HEK293 (cell line): Measurements from ENCODE around the gene NEK2.

ENCODE experiments used
- MYNN ChIP-seq: fragments of 450-650 bp; formaldehyde crosslinking; IDR thresholded peaks from 2 replicates; pipeline ENCODE4 v1.5.1; 2016; ENCODE audit warnings: missing biosample characterization, missing genetic modification characterization, borderline replicate concordance
- REST ChIP-seq: fragments of 450-650 bp; formaldehyde crosslinking; IDR thresholded peaks from 2 replicates; pipeline ENCODE4 v1.5.1; 2016; ENCODE audit warnings: missing biosample characterization, missing genetic modification characterization
- TRIM28 ChIP-seq: IDR thresholded peaks from 2 replicates; pipeline ENCODE4 v1.6.1; 2011; ENCODE audit warnings: low read length, control low read depth, borderline replicate concordance
- ZBTB7A ChIP-seq: fragments of 450-650 bp; formaldehyde crosslinking; IDR thresholded peaks from 2 replicates; pipeline ENCODE4 v1.5.1; 2016; ENCODE audit warnings: low read depth, missing biosample characterization, missing genetic modification characterization
- ZNF274 ChIP-seq, 2 experiments: fragments of 200-500 bp in 1 of 2; fragments of 450-650 bp in 1 of 2; sonication (Bioruptor generic) in 1 of 2; formaldehyde crosslinking in 1 of 2; IDR thresholded peaks; 2 replicates each; pipeline versions ENCODE4 v1.5.1 to v1.6.1; 2014 to 2016; ENCODE audit warnings: borderline replicate concordance in 1 of 2, inconsistent platforms in 1 of 2, low read length in 1 of 2, missing biosample characterization in 1 of 2, missing genetic modification characterization in 1 of 2
- ZNF350 ChIP-seq: fragments of 450-650 bp; formaldehyde crosslinking; IDR thresholded peaks from 2 replicates; pipeline ENCODE4 v1.5.0; 2017; ENCODE audit warnings: missing biosample characterization, mild to moderate bottlenecking, missing genetic modification characterization
- ZNF544 ChIP-seq: fragments of 450-650 bp; formaldehyde crosslinking; IDR thresholded peaks from 2 replicates; pipeline ENCODE4 v1.5.0; 2017; ENCODE audit warnings: missing biosample characterization, missing genetic modification characterization
- ZNF571 ChIP-seq: fragments of 450-650 bp; formaldehyde crosslinking; IDR thresholded peaks from 2 replicates; pipeline ENCODE4 v1.5.0; 2017; ENCODE audit warnings: missing biosample characterization, missing genetic modification characterization
- ZNF654 ChIP-seq: fragments of 450-650 bp; formaldehyde crosslinking; IDR thresholded peaks from 2 replicates; pipeline ENCODE4 v1.5.1; 2016; ENCODE audit warnings: low read depth, missing biosample characterization, missing genetic modification characterization
- ZNF670 ChIP-seq: fragments of 450-650 bp; formaldehyde crosslinking; IDR thresholded peaks from 2 replicates; pipeline ENCODE4 v1.5.1; 2016; ENCODE audit warnings: missing biosample characterization, missing genetic modification characterization, low read depth
- ZNF747 ChIP-seq: fragments of 450-650 bp; formaldehyde crosslinking; IDR thresholded peaks from 2 replicates; pipeline ENCODE4 v1.5.1; 2016; ENCODE audit warnings: missing biosample characterization, missing genetic modification characterization
- TF ChIP-seq, protein P1 (sequence below): fragments of 450-650 bp; formaldehyde crosslinking; IDR thresholded peaks from 2 replicates; pipeline ENCODE4 v1.5.1; 2016; ENCODE audit warnings: missing biosample characterization, missing genetic modification characterization

DNA sequence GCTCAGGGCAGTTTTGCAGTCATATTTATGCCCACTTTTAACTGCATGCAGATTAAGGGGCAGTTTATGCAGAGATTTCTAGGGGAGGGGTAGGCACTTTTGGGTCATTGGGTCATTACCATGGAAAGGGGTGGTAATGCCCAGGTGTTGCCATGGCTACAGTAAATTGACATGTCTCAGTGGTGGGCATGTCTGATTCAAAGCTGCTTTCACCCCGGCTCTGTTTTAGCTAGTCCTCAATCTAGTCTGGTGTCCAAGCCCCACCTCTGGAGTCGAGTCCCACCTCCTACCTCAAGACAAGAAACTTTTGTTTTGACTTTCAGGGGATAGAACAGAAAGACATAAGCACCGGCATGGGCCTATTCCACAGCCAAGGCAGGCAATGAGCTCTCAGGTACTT is 8.9 kb upstream of the NEK2 start:
- TF ChIP-seq MYNN (tag by site-specific recombination): no peak
- TF ChIP-seq, protein P1, sequence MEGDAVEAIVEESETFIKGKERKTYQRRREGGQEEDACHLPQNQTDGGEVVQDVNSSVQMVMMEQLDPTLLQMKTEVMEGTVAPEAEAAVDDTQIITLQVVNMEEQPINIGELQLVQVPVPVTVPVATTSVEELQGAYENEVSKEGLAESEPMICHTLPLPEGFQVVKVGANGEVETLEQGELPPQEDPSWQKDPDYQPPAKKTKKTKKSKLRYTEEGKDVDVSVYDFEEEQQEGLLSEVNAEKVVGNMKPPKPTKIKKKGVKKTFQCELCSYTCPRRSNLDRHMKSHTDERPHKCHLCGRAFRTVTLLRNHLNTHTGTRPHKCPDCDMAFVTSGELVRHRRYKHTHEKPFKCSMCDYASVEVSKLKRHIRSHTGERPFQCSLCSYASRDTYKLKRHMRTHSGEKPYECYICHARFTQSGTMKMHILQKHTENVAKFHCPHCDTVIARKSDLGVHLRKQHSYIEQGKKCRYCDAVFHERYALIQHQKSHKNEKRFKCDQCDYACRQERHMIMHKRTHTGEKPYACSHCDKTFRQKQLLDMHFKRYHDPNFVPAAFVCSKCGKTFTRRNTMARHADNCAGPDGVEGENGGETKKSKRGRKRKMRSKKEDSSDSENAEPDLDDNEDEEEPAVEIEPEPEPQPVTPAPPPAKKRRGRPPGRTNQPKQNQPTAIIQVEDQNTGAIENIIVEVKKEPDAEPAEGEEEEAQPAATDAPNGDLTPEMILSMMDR: no peak
- no peak for TF ChIP-seq ZNF350 (tag by site-specific recombination)
- TF ChIP-seq ZBTB7A: no peak
- no peak for TF ChIP-seq REST (tag by site-specific recombination)
- no peak for TF ChIP-seq ZNF670 (tag by site-specific recombination)
- no peak for TF ChIP-seq ZNF274 (IDR thresholded peaks at IDR 0.05; ENCODE audit: low read length)
- no peak for TF ChIP-seq ZNF274 (tag by site-specific recombination; IDR thresholded peaks at IDR 0.05; ENCODE audit: borderline replicate concordance)
- no peak for TF ChIP-seq ZNF571 (tag by site-specific recombination)
- TF ChIP-seq ZNF747 (tag by site-specific recombination): no peak
- no peak for TF ChIP-seq TRIM28
- TF ChIP-seq ZNF544 (tag by site-specific recombination): no peak
- TF ChIP-seq ZNF654 (tag by site-specific recombination): no peak
